ENCODE data around the gene CIAPIN1.
"Not testable (repeated sequence)": the region's sequence is repeated elsewhere in the genome, so short reads cannot be mapped to it uniquely, and the experiment has no call there.

Gene CIAPIN1

GRCh38 chr16:57401943-57402640, 45.1 kb downstream of the CIAPIN1 start:
- Histone ChIP-seq H3K9ac (ENCODE audit: low read depth, low read length) (no peak overlapping the region), H3K4me1 (ENCODE audit: insufficient read depth, low read length) (no peaks in the 10 kb centered on the region), H3K27ac (ENCODE audit: low read depth, low read length) (no peak overlapping the region), H3K9me3 (ENCODE audit: insufficient read depth, low read depth, low read length) (no peaks in the 10 kb centered on the region), H3K27me3 (ENCODE audit: insufficient read depth, low read length) (no peaks in the 10 kb centered on the region), H3K36me3 (ENCODE audit: insufficient read depth, low read length) (no peaks in the 10 kb centered on the region), H3K4me3 (ENCODE audit: low read length) (no peak overlapping the region)
- WGBS: 57% methylated on average over 7 of the region's 7 CpGs

DNA sequence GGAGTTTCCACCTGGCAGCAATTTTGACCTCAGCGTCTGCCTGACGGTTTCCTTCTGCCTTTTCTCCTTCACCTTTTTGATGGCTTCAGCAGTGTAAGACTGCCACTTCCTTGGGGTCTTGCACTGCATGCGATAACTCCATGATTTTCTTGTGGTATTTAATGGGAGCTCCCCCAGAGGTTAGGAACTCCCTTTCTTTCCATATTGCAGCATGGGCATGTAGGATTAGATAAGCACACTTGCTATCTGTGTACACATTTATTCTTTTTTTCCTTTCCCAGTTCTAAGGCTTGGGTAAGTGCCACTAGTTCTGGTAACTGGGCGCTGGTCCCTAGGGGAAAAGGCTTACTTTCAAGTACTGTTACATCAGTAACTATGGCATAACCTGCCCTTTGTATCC, 49.7 kb downstream of the CIAPIN1 start:
- not testable (repeated sequence) for H3K27ac ChIP-seq (ENCODE audit: low read depth, low read length); H3K9me3 ChIP-seq (ENCODE audit: insufficient read depth, low read depth, low read length); H3K36me3 ChIP-seq (ENCODE audit: insufficient read depth, low read length); H3K9ac ChIP-seq (ENCODE audit: low read depth, low read length); H3K4me1 ChIP-seq (ENCODE audit: insufficient read depth, low read length); H3K4me3 ChIP-seq (ENCODE audit: low read length); H3K27me3 ChIP-seq (ENCODE audit: insufficient read depth, low read length)
- WGBS: 95% methylated on average over 4 of the region's 4 CpGs

DNA sequence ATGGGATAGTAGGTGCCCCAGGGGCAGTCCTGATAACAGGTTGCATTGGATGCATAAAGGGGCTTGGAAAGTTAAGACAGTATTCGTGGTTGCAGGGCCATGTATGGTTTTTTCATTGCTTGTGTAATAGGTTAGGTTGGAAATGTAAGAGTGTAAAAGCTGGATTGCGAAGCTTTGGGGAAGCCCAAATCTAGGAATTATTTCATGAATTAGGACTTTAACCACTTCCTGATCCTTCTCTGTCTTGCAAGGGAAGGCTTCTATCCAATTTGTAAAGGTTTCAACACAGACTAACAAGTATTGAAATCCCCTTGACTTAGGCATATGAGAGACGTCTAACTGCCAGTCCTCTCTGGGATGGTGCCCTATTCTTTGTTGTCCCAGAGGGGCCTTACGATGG, 50.4 kb downstream of the CIAPIN1 start:
- WGBS: 86% methylated on average over 4 of the region's 4 CpGs
- Histone ChIP-seq H3K27me3 (ENCODE audit: insufficient read depth, low read length) (no peaks in the 10 kb centered on the region), H3K4me3 (ENCODE audit: low read length) (no peak overlapping the region), H3K27ac (ENCODE audit: low read depth, low read length) (no peak overlapping the region), H3K4me1 (ENCODE audit: insufficient read depth, low read length) (no peaks in the 10 kb centered on the region), H3K36me3 (ENCODE audit: insufficient read depth, low read length) (no peaks in the 10 kb centered on the region), H3K9ac (ENCODE audit: low read depth, low read length) (no peak overlapping the region), H3K9me3 (ENCODE audit: insufficient read depth, low read depth, low read length) (no peaks in the 10 kb centered on the region)

DNA sequence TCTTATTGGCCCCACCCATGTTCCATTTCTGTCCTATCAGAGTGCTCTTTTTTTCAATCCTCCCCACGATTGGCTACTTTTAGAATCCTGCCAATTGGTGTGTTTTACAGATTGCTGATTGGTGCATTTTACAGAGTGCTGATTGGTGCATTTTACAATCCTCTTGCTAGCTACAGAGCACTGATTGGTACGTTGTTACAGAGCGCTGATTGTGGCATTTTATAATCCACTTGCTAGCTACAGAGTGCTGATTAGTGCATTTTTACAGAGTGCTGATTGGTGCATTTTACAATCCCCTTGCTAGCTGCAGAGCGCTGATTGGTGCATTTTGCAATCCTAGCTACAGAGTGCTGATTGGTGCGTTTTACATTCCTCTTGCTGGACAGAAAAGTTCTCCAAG, 52.2 kb downstream of the CIAPIN1 start:
- no peak overlapping the region for H3K27ac ChIP-seq (ENCODE audit: low read depth, low read length)
- no peak overlapping the region for H3K4me3 ChIP-seq (ENCODE audit: low read length)
- no peaks in the 10 kb centered on the region for H3K4me1 ChIP-seq (ENCODE audit: insufficient read depth, low read length)
- 93% methylated on average over 5 of the region's 5 CpGs for WGBS
- H3K9me3 ChIP-seq (ENCODE audit: insufficient read depth, low read depth, low read length): no peaks in the 10 kb centered on the region
- H3K27me3 ChIP-seq (ENCODE audit: insufficient read depth, low read length): no peaks in the 10 kb centered on the region
- no peak overlapping the region for H3K9ac ChIP-seq (ENCODE audit: low read depth, low read length)
- H3K36me3 ChIP-seq (ENCODE audit: insufficient read depth, low read length): no peaks in the 10 kb centered on the region

- no peak overlapping the region for H3K4me3 ChIP-seq (ENCODE audit: low read length)
- H3K27ac ChIP-seq (ENCODE audit: low read depth, low read length): no peak overlapping the region
- no peaks in the 10 kb centered on the region for H3K4me1 ChIP-seq (ENCODE audit: insufficient read depth, low read length)
- H3K9ac ChIP-seq (ENCODE audit: low read depth, low read length): no peak overlapping the region
- H3K36me3 ChIP-seq (ENCODE audit: insufficient read depth, low read length): no peaks in the 10 kb centered on the region
- H3K27me3 ChIP-seq (ENCODE audit: insufficient read depth, low read length): no peaks in the 10 kb centered on the region
- no peaks in the 10 kb centered on the region for H3K9me3 ChIP-seq (ENCODE audit: insufficient read depth, low read depth, low read length)
- WGBS: 96% methylated on average over 7 of the region's 7 CpGs
Observed at GRCh38 chr16:57394444-57394843, 52.7 kb downstream of the CIAPIN1 start.

DNA sequence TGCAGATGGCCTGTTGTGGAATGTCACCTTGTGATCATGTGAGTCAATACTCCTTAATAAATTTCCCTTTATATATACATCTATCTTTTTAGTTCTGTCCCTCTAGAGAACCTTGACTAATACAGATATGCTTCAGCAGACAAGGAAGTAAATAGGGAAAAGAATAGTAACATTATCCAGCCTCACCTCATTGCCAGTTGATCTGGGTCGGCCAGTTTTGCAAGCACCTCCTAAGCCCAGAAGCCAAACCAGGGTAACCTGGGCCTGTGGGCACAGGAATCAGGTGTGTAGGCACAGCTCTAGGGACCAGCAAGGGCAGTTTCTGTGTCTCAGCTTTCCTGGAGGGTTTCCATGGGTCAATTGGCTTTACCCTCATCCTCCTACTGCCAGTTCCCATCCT, 54.5 kb downstream of the CIAPIN1 start:
- H3K4me1 ChIP-seq (ENCODE audit: insufficient read depth, low read length): no peaks in the 10 kb centered on the region
- no peak overlapping the region for H3K27ac ChIP-seq (ENCODE audit: low read depth, low read length)
- H3K27me3 ChIP-seq (ENCODE audit: insufficient read depth, low read length): peaks cover 3% of the 10 kb centered on the region; the same call in 1 of the 2 replicates
- H3K4me3 ChIP-seq (ENCODE audit: low read length): no peak overlapping the region
- H3K36me3 ChIP-seq (ENCODE audit: insufficient read depth, low read length): no peaks in the 10 kb centered on the region
- H3K9ac ChIP-seq (ENCODE audit: low read depth, low read length): no peak overlapping the region
- no peaks in the 10 kb centered on the region for H3K9me3 ChIP-seq (ENCODE audit: insufficient read depth, low read depth, low read length)
- WGBS: 80% methylated on average over 1 of the region's 1 CpG

DNA sequence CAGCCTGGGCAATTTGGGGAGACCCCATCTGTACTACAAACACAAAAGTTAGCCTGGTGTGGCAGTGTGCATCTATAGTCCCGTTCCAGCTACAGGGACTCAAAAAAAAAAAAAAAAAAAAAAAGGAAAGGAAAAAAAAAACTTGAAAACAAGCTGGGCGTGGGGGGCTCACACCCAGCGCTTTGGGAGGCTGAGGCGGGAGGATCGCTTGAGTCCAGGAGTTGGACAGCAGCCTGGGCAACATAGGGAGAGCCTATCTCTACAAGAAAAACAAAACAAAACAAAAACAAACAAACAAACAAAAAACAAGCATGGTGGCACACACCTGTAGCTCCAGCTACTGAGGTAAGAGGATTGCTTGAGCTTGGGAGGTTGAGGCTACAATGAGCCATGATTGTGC, 55.5 kb downstream of the CIAPIN1 start:
- Histone ChIP-seq H3K4me3 (ENCODE audit: low read length) (no peak overlapping the region), H3K27ac (ENCODE audit: low read depth, low read length) (no peak overlapping the region), H3K9me3 (ENCODE audit: insufficient read depth, low read depth, low read length) (no peaks in the 10 kb centered on the region), H3K36me3 (ENCODE audit: insufficient read depth, low read length) (no peaks in the 10 kb centered on the region), H3K9ac (ENCODE audit: low read depth, low read length) (no peak overlapping the region), H3K4me1 (ENCODE audit: insufficient read depth, low read length) (no peaks in the 10 kb centered on the region), H3K27me3 (ENCODE audit: insufficient read depth, low read length) (peaks cover 3% of the 10 kb centered on the region; the same call in 1 of the 2 replicates)
- 88% methylated on average over 5 of the region's 5 CpGs for WGBS

DNA sequence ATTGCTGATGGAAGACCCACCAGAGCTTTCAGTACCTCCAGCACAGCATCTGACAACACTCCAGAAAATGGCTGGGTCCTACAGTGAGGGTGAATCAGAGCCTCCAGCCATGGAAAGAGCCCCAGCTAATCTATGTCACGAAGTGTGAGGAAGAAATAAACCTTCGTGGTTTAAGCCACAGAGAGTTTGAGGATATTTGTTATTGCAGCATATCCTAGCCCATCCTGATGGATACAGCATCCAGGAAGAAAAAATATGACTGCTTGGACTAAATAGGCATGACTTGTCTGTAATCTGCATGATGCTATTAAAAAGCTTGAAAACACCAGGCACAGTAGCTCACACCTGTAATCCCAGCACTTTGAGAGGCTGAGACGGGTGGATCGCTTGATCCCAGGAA, 55.9 kb downstream of the CIAPIN1 start:
- no peaks in the 10 kb centered on the region for H3K9me3 ChIP-seq (ENCODE audit: insufficient read depth, low read depth, low read length)
- no peaks in the 10 kb centered on the region for H3K36me3 ChIP-seq (ENCODE audit: insufficient read depth, low read length)
- WGBS: 93% methylated on average over 4 of the region's 4 CpGs
- no peak overlapping the region for H3K4me3 ChIP-seq (ENCODE audit: low read length)
- H3K4me1 ChIP-seq (ENCODE audit: insufficient read depth, low read length): peaks cover 4% of the 10 kb centered on the region; the same call in 1 of the 2 replicates
- H3K9ac ChIP-seq (ENCODE audit: low read depth, low read length): no peak overlapping the region
- H3K27me3 ChIP-seq (ENCODE audit: insufficient read depth, low read length): peaks cover 3% of the 10 kb centered on the region; the same call in 1 of the 2 replicates
- no peak overlapping the region for H3K27ac ChIP-seq (ENCODE audit: low read depth, low read length)

DNA sequence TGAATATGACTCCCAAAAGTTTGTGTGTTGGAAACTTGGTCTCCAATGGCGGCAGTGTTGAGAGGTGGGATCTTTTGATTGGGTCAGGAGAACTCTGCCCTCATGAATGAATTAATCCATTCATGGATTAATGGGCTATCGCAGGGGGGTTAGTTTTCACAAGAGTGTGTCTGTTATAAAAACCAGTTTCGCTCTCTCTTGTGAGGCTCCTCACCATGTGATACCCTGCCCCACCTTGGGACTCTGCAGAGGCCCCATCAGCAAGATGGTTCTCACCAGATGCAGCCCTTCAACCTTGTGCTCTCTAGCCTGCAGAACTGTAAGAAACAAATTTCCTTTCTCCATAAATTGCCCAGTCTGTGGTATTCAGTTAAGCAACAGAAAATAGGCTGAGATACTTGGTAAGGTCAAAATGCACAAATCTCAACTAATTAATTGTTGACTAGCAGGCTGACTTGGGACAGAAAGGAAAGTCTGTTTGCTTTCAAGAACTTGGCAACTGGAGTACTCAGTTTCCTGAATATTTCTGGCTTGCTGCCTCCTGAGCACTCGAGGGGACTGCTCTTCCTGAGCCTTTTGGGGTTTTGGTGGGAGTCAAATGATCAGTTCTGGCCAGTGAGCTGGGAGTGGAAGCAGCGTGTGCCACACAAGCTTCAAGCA, 56.4 kb downstream of the CIAPIN1 start:
- peaks cover 6% of the 10 kb centered on the region; the same call in 1 of the 2 replicates for H3K4me1 ChIP-seq (ENCODE audit: insufficient read depth, low read length)
- WGBS: 93% methylated on average over 5 of the region's 5 CpGs

GRCh38 chr16:57389087-57389468, 58.1 kb downstream of the CIAPIN1 start:
- Histone ChIP-seq H3K4me3 (ENCODE audit: low read length) (no peak overlapping the region), H3K36me3 (ENCODE audit: insufficient read depth, low read length) (no peaks in the 10 kb centered on the region), H3K9ac (ENCODE audit: low read depth, low read length) (no peak overlapping the region), H3K9me3 (ENCODE audit: insufficient read depth, low read depth, low read length) (no peaks in the 10 kb centered on the region), H3K27ac (ENCODE audit: low read depth, low read length) (no peak overlapping the region), H3K27me3 (ENCODE audit: insufficient read depth, low read length) (peaks cover 3% of the 10 kb centered on the region; the same call in 1 of the 2 replicates), H3K4me1 (ENCODE audit: insufficient read depth, low read length) (peaks cover 6% of the 10 kb centered on the region; the same call in 1 of the 2 replicates)
- 87% methylated on average over 3 of the region's 3 CpGs for WGBS

More for the DNA sequence above, 56.4 kb downstream of the CIAPIN1 start:
- Histone ChIP-seq H3K4me3 (ENCODE audit: low read length) (no peak overlapping the region), H3K9me3 (ENCODE audit: insufficient read depth, low read depth, low read length) (no peaks in the 10 kb centered on the region), H3K9ac (ENCODE audit: low read depth, low read length) (no peak overlapping the region), H3K36me3 (ENCODE audit: insufficient read depth, low read length) (no peaks in the 10 kb centered on the region), H3K27me3 (ENCODE audit: insufficient read depth, low read length) (peaks cover 3% of the 10 kb centered on the region; the same call in 1 of the 2 replicates), H3K27ac (ENCODE audit: low read depth, low read length) (no peak overlapping the region)

DNA sequence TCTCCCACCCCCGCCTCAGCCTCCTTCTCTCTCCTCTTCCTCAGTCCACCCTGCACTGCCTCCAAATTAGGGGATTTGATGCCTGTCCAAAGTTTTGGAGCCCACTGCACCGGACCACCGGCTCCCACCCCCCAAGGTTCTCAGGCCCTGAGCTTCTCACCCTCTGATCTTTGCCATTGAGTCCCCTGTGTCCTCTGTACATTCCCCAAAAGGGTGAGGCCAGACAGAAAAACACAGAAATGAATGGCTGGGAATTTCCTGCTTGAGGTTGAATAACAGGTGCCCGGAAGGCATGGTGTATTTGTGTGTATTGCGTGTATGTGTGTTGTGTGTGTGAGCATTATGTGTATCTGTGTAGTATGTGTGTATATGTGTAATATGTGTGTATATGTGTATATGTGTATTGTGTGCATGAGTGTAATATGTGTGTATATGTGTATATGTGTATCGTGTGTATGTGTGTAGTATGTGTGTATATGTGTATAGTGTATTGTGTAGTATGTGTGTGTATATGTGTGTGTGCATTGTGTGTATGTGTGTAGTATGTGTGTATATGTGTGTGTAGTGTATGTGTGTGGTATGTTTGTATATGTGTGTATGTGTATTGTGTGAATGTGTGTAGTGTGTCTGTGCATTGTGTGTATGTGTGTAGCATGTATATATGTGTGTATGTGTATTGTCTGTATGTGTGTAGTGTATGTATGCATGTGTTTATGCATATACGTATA, 58.7 kb downstream of the CIAPIN1 start:
- H3K27me3 ChIP-seq (ENCODE audit: insufficient read depth, low read length): peaks cover 3% of the 10 kb centered on the region; the same call in 1 of the 2 replicates
- no peak overlapping the region for H3K4me3 ChIP-seq (ENCODE audit: low read length)
- no peaks in the 10 kb centered on the region for H3K36me3 ChIP-seq (ENCODE audit: insufficient read depth, low read length)
- no peak overlapping the region for H3K9ac ChIP-seq (ENCODE audit: low read depth, low read length)
- H3K4me1 ChIP-seq (ENCODE audit: insufficient read depth, low read length): peaks cover 6% of the 10 kb centered on the region; the same call in 1 of the 2 replicates
- 93% methylated on average over 7 of the region's 7 CpGs for WGBS
- H3K9me3 ChIP-seq (ENCODE audit: insufficient read depth, low read depth, low read length): no peaks in the 10 kb centered on the region
- H3K27ac ChIP-seq (ENCODE audit: low read depth, low read length): no peak overlapping the region

Measured in HUES64 (cell line).